NAMALWA (cell line): ENCODE data around the gene COX7B2.
A peak's percentile ranks its signal among the peaks of the same experiment; 100 is the strongest.

Experiments used
- DNase-seq: peaks from one replicate; pipeline ENCODE4 v3.0.0-alpha.2; 2015; ENCODE audit warnings: low spot score

Gene COX7B2

DNA sequence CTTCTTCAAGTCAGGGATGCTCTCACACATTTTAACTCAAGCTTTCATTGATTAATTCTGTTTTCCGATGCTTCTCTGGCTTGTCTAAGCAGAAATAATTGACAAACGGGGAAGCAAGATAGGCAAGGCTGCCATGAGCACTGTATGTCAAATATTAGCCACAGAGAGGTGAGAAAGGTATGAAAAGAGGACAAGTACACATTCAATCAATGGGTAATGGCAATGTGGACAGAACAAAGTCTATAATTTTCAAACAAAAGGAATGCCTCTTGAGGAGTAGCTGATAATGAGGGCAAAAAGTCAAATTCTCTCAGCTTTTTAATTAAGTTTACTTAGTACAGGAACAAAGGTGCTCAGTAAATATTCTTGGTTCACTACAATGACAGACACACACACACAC is 19.6 kb downstream of the COX7B2 start:
- no peak for DNase-seq

DNA sequence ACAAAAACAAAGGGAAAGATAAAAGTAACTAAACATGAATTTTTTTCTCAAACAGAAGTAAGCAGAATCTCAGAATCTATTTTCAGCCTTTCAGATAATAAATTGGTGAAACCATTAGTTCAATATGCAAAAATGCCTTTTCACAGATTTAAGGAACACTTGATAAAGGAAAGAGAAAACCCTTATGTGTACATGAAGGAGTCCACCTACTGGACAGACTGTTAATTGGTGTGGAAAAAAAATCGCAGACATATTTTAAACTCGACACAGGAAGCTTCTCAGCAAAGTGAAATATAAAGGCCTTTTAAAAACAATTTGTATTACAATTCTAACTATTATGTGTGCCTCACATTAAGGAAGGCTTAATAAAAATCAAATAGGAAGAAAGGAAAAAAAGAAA is 22.3 kb downstream of the COX7B2 start:
- peak; percentile 31 for DNase-seq

- no peak for DNase-seq
Observed at GRCh38 chr4:46878641-46879040, 30.4 kb downstream of the COX7B2 start.

DNA sequence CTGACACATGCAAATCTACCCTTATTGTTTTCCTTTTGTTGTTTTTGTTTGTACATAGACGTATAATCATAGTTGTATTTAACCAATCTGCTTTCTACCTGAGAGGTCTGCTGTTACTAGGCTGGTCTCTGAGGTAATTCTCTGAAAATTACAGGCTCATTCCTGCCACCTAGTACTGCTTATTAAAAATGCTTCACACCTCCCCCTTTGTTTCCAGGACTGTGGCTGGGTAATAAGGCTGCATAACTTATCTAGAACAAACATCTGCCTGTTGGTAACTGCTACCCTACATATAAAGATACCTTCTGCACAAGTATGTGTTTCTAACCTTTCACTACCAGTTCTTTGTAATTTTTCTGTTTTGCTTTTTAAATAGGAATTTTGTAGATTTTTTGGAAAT is 34.2 kb downstream of the COX7B2 start:
- no peak for DNase-seq

GRCh38 chr4:46870411-46870810 is 38.6 kb downstream of the COX7B2 start:
- DNase-seq: no peak

- no peak for DNase-seq
Observed at GRCh38 chr4:46856333-46856732, 52.7 kb downstream of the COX7B2 start.

GRCh38 chr4:46852800-46853199 is 56.2 kb downstream of the COX7B2 start:
- DNase-seq: no peak

DNA sequence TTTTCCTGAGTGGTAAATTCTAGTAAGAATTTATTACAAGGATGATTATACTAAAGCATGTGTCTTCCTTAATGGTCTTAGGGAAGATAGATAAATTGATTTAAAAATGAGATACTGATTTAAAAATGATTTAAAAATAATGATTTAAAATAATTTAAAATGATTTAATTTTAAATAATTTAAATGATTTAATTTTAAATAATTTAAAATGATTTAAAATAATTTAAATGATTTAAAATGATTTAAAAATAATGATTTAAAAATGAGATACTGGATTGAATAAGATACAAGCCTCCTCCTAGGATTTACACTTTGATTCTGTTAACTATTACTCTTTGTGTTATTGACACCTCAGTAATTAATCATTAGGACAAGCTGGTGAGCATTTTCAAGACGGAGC is 59.0 kb downstream of the COX7B2 start:
- DNase-seq: no peak

- peak; percentile 80 for DNase-seq
Observed at GRCh38 chr4:46844325-46844917, 64.6 kb downstream of the COX7B2 start.

DNA sequence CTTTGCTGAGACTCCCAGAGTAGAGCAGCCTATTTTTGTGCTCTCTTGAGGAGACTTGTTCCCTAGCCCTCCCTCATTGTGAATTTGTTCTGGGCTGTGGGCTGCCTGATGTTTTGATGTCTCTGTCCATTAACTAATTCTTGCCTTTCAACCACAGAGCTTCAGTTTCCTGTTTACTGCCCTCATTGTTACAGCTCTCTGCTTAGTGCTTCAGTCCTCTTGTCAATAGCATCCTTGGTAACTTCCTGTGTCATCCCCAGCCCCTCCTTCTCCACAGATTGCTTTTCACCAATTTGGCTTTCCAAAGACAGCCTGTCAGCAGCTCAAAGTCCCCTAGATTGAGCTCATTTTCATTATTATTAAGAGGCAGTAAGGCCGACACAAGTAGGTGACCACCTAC is 69.9 kb downstream of the COX7B2 start:
- DNase-seq: no peak

- no peak for DNase-seq
Observed at GRCh38 chr4:46837639-46838038, 71.4 kb downstream of the COX7B2 start.

- DNase-seq: no peak
Observed at GRCh38 chr4:46836584-46836983, 72.5 kb downstream of the COX7B2 start.

GRCh38 chr4:46830971-46831454 is 78.0 kb downstream of the COX7B2 start:
- DNase-seq: no peak

DNA sequence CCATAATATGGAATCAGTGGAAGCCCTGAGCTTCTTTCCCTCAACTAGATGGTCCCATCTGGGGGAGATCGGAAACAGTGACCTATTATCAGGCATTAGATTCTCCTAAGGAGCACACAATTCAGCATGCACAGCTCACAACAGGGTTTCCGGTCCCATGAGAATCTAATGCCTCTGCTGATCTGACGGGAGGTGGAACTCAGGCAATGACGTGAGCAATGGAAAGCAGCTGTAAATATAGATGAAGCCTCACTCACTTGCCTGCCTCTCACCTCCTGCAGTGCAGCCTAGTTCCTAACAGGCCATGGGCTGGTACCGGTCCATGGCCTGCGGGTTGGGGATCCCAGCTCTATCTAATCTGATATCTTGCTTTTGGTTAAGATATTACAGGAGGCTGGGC is 88.9 kb downstream of the COX7B2 start:
- DNase-seq: no peak

- no peak for DNase-seq
Observed at GRCh38 chr4:46819095-46819494, 90.0 kb downstream of the COX7B2 start.

- DNase-seq: no peak
Observed at GRCh38 chr4:46818604-46819003, 90.4 kb downstream of the COX7B2 start.

DNA sequence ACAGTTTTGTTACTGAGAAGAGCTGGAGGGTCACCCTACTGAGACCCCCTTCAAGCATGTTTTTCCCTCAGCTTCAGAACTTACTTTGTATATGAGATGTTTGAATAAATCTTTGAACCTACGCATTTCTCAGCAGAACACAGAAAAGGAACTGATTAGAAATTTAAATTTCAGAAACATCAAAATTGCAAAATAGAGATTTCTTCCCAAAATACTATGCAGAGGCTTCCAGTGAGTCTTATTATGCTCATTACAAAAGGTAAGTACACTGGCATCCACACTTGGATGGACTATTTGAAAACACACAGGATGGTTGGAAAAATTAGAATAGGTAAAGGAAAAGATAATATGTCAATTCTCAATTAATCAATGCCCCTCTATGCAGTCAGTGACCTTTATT is 91.2 kb downstream of the COX7B2 start:
- DNase-seq: no peak

- no peak for DNase-seq
Observed at GRCh38 chr4:46804781-46805413, 104.1 kb downstream of the COX7B2 start.

DNA sequence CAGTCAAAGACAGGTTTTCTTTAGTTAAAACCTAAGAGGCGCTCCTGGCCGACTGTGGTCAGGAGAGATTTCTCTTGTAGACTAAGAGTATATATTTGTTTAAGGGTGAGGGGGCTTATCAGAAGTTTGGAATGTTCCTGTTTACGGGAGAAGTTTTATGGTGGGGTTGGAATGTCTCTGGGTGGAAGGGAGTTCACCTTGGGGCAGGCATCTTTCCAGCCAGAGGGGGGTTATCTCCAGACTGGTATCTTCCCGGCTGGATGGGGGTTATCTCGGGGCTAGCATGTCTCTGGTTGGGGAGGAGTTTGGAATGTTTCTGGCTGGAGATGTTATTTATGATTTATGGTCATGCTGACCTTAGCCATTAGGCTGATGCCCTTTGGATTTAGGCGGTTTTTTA is 116.0 kb downstream of the COX7B2 start:
- no peak for DNase-seq

- no peak for DNase-seq
Observed at GRCh38 chr4:46781434-46782092, 127.5 kb downstream of the COX7B2 start.

- no peak for DNase-seq
Observed at GRCh38 chr4:46765465-46765864, 143.6 kb downstream of the COX7B2 start.

DNA sequence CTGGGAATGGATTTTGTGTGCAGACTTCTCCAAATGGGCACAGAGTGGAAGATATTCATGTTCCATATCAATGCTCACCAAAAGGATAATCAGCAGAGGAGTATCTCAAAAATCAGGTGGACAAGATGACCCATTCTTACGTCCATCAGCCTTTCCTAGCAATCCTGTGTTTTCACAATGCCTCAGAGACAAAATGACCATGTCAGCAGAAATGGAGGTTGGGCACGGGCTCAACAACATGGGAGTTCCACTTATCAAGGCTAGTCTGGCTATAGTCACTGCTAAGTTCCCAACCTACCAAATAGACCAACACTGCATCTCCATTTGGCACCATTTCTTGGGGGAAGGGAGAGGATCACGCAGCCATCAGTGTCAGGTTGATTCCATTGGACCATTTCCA is 179.0 kb downstream of the COX7B2 start:
- DNase-seq: no peak

- no peak for DNase-seq
Observed at GRCh38 chr4:46720055-46720454, 189.0 kb downstream of the COX7B2 start.

- DNase-seq: no peak
Observed at GRCh38 chr4:46717950-46718349, 191.1 kb downstream of the COX7B2 start.
